PC-3 (cell line): ENCODE data around the gene NOVA1. TPM values are rescaled to one million over a fixed set of nuclear protein-coding genes. Genes with fewer than 3 reads are reported as not detected.

ENCODE experiments used
- ATAC-seq: fragments of 200-7000 bp; cut with Tn5 transposase; 2 replicates; pipeline ENCODE4 v1.9.1; 2020; ENCODE audit warnings: mild to moderate bottlenecking, moderate library complexity
- BruUV-seq: library from RNA; stranded (reverse); fragments of 400-500 nt; replicated peaks from 2 replicates; lab custom pipeline; 2021; lab: Mats Ljungman, UMichigan
- CTCF ChIA-PET: fragments of 300-600 bp; sonication (Branson Sonifier 250); formaldehyde crosslinking; loops from one replicate; lab custom pipeline; 2022; ENCODE audit warnings: antibody characterized with exemption; lab: Charles Lee
- POLR2A ChIA-PET: fragments of 300-600 bp; sonication (Branson Sonifier 250); formaldehyde crosslinking; loops from one replicate; lab custom pipeline; 2022; ENCODE audit warnings: antibody characterized with exemption; ENCODE audit not compliant: unreplicated experiment; lab: Charles Lee
- DNase-seq: peaks from one replicate; pipeline ENCODE4 v3.0.0-alpha.2; 2015
- H2AFZ ChIP-seq: fragments of 300-600 bp; sonication (generic); 2 replicates; pipeline ENCODE4 v1.6.0; 2016; ENCODE audit warnings: antibody characterized with exemption, low read length
- H3F3A ChIP-seq: fragments of 300-600 bp; sonication (generic); one replicate; pipeline ENCODE4 v1.6.0; 2017; ENCODE audit warnings: antibody characterized with exemption, low read length, control low read depth, mild to moderate bottlenecking; ENCODE audit not compliant: unreplicated experiment
- H3K27ac ChIP-seq: fragments of 300-600 bp; sonication (generic); 2 replicates; pipeline ENCODE4 v1.5.1; 2016; ENCODE audit warnings: mild to moderate bottlenecking, low read length
- H3K27me3 ChIP-seq: fragments of 300-600 bp; sonication (generic); 2 replicates; pipeline ENCODE4 v1.6.1; 2016; ENCODE audit warnings: low read length, mixed read lengths
- H3K36me3 ChIP-seq: fragments of 300-600 bp; sonication (generic); 2 replicates; pipeline ENCODE4 v1.6.1; 2016; ENCODE audit warnings: low read depth, mixed run types, low read length, mixed read lengths
- H3K4me1 ChIP-seq: fragments of 300-600 bp; sonication (generic); 2 replicates; pipeline ENCODE4 v1.5.1; 2016; ENCODE audit warnings: low read length; ENCODE audit not compliant: insufficient read depth
- H3K4me2 ChIP-seq: fragments of 300-600 bp; sonication (generic); 2 replicates; pipeline ENCODE4 v1.6.0; 2016; ENCODE audit warnings: low read length
- H3K4me3 ChIP-seq: fragments of 300-600 bp; sonication (generic); 2 replicates; pipeline ENCODE4 v1.5.1; 2016; ENCODE audit warnings: mild to moderate bottlenecking, low read length, mixed read lengths
- H3K79me2 ChIP-seq: fragments of 300-600 bp; sonication (generic); 2 replicates; pipeline ENCODE4 v1.6.1; 2017; ENCODE audit warnings: low read length, mixed read lengths
- H3K9ac ChIP-seq: fragments of 300-600 bp; sonication (generic); 2 replicates; pipeline ENCODE4 v1.6.0; 2016; ENCODE audit warnings: mild to moderate bottlenecking, low read length
- H3K9me2 ChIP-seq: fragments of 300-600 bp; sonication (generic); replicated peaks from 2 replicates; pipeline ENCODE4 v1.6.1; 2016; ENCODE audit warnings: mixed run types, low read length, mixed read lengths
- H3K9me3 ChIP-seq: fragments of 300-600 bp; sonication (generic); 2 replicates; pipeline ENCODE4 v1.6.1; 2016; ENCODE audit warnings: low read length, mixed read lengths
- H4K20me1 ChIP-seq: fragments of 300-600 bp; sonication (generic); 2 replicates; pipeline ENCODE4 v1.6.1; 2016; ENCODE audit warnings: low read length, mixed read lengths
- EZH2 ChIP-seq: fragments of 300-600 bp; sonication (generic); IDR thresholded peaks from one replicate; pipeline ENCODE4 v1.6.1; 2017; ENCODE audit warnings: antibody characterized with exemption, mild to moderate bottlenecking, low read length; ENCODE audit not compliant: unreplicated experiment
- EZH2phosphoT487 ChIP-seq: fragments of 300-600 bp; sonication (generic); IDR thresholded peaks from 2 replicates; pipeline ENCODE4 v1.6.1; 2018; ENCODE audit warnings: mild to moderate bottlenecking, antibody characterized with exemption, low read length, borderline replicate concordance
- intact Hi-C: fragments of 100-400 bp; cut with micrococcal nuclease; formaldehyde crosslinking; loops from 2 replicates; pipeline ENCODE4 v1.9.0; 2023
- total RNA-seq: library from RNA; depleted of rRNA; stranded (reverse); fragments of >200 nt; gene quantifications from 2 replicates; pipeline ENCODE4 v1.2.3, GENCODE V29; 2014
- TF ChIP-seq, protein P1 (sequence below): fragments of 300-600 bp; sonication (generic); conservative IDR thresholded peaks from 2 replicates; pipeline ENCODE4 v1.5.1; 2017; ENCODE audit warnings: antibody characterized with exemption, low read depth, mild to moderate bottlenecking, low read length

NOVA1 gene
- total RNA-seq, 1 experiment from 2014 or later = 1.1 TPM

GRCh38 chr14:26605602-26606001 lies 7.8 kb upstream of the NOVA1 start:
- TF ChIP-seq EZH2phosphoT487 (no peak), EZH2 (no peak)
- TF ChIP-seq, protein P1, sequence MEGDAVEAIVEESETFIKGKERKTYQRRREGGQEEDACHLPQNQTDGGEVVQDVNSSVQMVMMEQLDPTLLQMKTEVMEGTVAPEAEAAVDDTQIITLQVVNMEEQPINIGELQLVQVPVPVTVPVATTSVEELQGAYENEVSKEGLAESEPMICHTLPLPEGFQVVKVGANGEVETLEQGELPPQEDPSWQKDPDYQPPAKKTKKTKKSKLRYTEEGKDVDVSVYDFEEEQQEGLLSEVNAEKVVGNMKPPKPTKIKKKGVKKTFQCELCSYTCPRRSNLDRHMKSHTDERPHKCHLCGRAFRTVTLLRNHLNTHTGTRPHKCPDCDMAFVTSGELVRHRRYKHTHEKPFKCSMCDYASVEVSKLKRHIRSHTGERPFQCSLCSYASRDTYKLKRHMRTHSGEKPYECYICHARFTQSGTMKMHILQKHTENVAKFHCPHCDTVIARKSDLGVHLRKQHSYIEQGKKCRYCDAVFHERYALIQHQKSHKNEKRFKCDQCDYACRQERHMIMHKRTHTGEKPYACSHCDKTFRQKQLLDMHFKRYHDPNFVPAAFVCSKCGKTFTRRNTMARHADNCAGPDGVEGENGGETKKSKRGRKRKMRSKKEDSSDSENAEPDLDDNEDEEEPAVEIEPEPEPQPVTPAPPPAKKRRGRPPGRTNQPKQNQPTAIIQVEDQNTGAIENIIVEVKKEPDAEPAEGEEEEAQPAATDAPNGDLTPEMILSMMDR = no peak
- Histone ChIP-seq H3K4me1 (no peaks in the 10 kb centered on the region), H3K79me2 (no peaks in the 10 kb centered on the region), H3K9me3 (no peaks in the 10 kb centered on the region), H3K4me3 (no peak overlapping the region), H2AFZ (no peak overlapping the region), H3K27ac (no peak overlapping the region), H3F3A (no peaks in the 10 kb centered on the region), H3K36me3 (no peaks in the 10 kb centered on the region), H3K9me2 (no peaks in the 10 kb centered on the region), H3K4me2 (no peak overlapping the region), H4K20me1 (no peaks in the 10 kb centered on the region), H3K27me3 (no peaks in the 10 kb centered on the region), H3K9ac (no peak overlapping the region)
- DNase-seq = no peak
- ATAC-seq = no peak
- no TSS peak for BruUV-seq
- POLR2A ChIA-PET = no interaction called here
- CTCF ChIA-PET = no interaction called here
- intact Hi-C loops = no loop called here

- intact Hi-C loops = no loop called here
- Histone ChIP-seq H3K4me1 (no peaks in the 10 kb centered on the region), H4K20me1 (no peaks in the 10 kb centered on the region), H2AFZ (no peak overlapping the region), H3K79me2 (no peaks in the 10 kb centered on the region), H3K9ac (no peak overlapping the region), H3K27me3 (peaks cover 19% of the 10 kb centered on the region), H3F3A (no peaks in the 10 kb centered on the region), H3K36me3 (no peaks in the 10 kb centered on the region), H3K4me2 (no peak overlapping the region), H3K9me2 (no peaks in the 10 kb centered on the region), H3K4me3 (no peak overlapping the region), H3K27ac (no peak overlapping the region), H3K9me3 (no peaks in the 10 kb centered on the region)
- no peak for TF ChIP-seq EZH2phosphoT487
- TF ChIP-seq EZH2 = no peak
- TF ChIP-seq, protein P1 = no peak
- no peak for DNase-seq
- POLR2A ChIA-PET = no interaction called here
- no peak for ATAC-seq
- BruUV-seq = no TSS peak
- CTCF ChIA-PET = no interaction called here
Observed at GRCh38 chr14:26602902-26603301, 5.1 kb upstream of the NOVA1 start.

- Histone ChIP-seq H3K4me1 (no peaks in the 10 kb centered on the region), H3K9me2 (no peaks in the 10 kb centered on the region), H3K36me3 (no peaks in the 10 kb centered on the region), H3K27ac (no peak overlapping the region), H3K4me2 (no peak overlapping the region), H2AFZ (no peak overlapping the region), H3K79me2 (no peaks in the 10 kb centered on the region), H3F3A (no peaks in the 10 kb centered on the region), H4K20me1 (no peaks in the 10 kb centered on the region), H3K9me3 (no peaks in the 10 kb centered on the region), H3K27me3 (peaks cover 19% of the 10 kb centered on the region), H3K4me3 (no peak overlapping the region), H3K9ac (no peak overlapping the region)
- DNase-seq = no peak
- ChIA-PET CTCF (no interaction called here), POLR2A (no interaction called here)
- intact Hi-C loops = no loop called here
- TF ChIP-seq, protein P1 = no peak
- no peak for TF ChIP-seq EZH2phosphoT487
- no peak for TF ChIP-seq EZH2
- no TSS peak for BruUV-seq
- ATAC-seq = no peak
Observed at GRCh38 chr14:26601856-26602255, 4.0 kb upstream of the NOVA1 start.
